Measurements from ENCODE around the gene CXCL12. TPM values are rescaled to one million over a fixed set of nuclear protein-coding genes. Genes with fewer than 3 reads are reported as not detected.

CXCL12 gene
- total RNA-seq, 1 donor from 2014 or later: 153 TPM

GRCh38 chr10:44363716-44364115 lies 21.2 kb downstream of the CXCL12 start:
- TF ChIP-seq, protein P1, sequence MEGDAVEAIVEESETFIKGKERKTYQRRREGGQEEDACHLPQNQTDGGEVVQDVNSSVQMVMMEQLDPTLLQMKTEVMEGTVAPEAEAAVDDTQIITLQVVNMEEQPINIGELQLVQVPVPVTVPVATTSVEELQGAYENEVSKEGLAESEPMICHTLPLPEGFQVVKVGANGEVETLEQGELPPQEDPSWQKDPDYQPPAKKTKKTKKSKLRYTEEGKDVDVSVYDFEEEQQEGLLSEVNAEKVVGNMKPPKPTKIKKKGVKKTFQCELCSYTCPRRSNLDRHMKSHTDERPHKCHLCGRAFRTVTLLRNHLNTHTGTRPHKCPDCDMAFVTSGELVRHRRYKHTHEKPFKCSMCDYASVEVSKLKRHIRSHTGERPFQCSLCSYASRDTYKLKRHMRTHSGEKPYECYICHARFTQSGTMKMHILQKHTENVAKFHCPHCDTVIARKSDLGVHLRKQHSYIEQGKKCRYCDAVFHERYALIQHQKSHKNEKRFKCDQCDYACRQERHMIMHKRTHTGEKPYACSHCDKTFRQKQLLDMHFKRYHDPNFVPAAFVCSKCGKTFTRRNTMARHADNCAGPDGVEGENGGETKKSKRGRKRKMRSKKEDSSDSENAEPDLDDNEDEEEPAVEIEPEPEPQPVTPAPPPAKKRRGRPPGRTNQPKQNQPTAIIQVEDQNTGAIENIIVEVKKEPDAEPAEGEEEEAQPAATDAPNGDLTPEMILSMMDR (IDR thresholded peaks at IDR 0.05): no peak
- peaks cover 31% of the 10 kb centered on the region for H3K27me3 Mint-ChIP-seq (ENCODE audit: unreplicated experiment)
- no peak overlapping the region for H3K27ac Mint-ChIP-seq (ENCODE audit: unreplicated experiment)
- no peaks in the 10 kb centered on the region for H3K4me1 Mint-ChIP-seq (ENCODE audit: unreplicated experiment)
- no peak overlapping the region for H3K4me3 Mint-ChIP-seq (ENCODE audit: unreplicated experiment)
- H3K9me3 Mint-ChIP-seq (ENCODE audit: unreplicated experiment): no peaks in the 10 kb centered on the region
- no peak for DNase-seq (ENCODE audit: extremely low spot score, unreplicated experiment)
- no peaks in the 10 kb centered on the region for H3K36me3 Mint-ChIP-seq (ENCODE audit: unreplicated experiment)

DNA sequence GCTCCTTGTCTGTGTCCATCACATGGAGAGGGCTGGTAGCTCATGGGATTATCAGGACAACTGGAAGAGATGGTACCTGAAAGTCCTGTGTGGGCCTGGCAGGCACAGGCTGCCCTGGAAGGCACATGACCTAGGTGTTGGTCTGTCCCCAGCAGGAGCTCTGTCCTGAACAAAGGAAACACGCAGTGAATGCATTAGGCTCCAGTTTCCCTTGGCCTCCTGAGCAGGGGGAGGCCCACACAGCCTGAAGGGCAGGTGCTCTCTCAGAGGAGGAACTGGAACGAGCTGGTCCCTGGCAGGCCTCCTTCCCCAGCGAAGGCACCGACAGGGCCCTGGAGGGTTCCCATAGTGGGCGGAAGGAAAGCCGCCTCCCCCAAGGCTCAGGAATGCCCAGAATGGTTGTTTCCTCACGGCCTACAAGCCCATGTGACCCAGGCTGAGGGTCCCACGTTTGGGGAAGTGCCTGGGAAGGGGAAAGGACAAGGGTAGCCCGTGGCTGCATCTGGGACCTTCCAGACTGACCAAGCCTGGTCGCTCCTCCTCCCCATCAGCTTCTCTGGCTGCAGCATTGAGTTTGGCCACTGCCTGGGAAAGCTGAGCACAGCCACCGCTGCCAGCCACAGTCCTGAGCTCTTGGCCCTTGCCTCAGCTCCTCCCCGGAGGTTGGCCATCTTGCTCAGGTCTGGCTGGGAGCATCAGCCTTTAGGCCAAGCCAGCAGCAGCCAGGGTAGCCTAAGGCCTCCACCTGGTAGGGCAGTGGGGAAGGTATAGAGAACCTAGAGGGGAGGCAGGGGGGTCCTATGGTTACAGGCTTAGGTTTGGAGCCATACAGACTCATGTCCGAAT lies 21.8 kb downstream of the CXCL12 start:
- TF ChIP-seq, protein P1 (IDR thresholded peaks at IDR 0.05): no peak
- Mint-ChIP-seq H3K27me3 (ENCODE audit: unreplicated experiment) (peaks cover 34% of the 10 kb centered on the region), H3K9me3 (ENCODE audit: unreplicated experiment) (no peaks in the 10 kb centered on the region), H3K4me3 (ENCODE audit: unreplicated experiment) (no peak overlapping the region), H3K27ac (ENCODE audit: unreplicated experiment) (no peak overlapping the region), H3K36me3 (ENCODE audit: unreplicated experiment) (no peaks in the 10 kb centered on the region), H3K4me1 (ENCODE audit: unreplicated experiment) (no peaks in the 10 kb centered on the region)
- DNase-seq (ENCODE audit: extremely low spot score, unreplicated experiment): no peak

DNA sequence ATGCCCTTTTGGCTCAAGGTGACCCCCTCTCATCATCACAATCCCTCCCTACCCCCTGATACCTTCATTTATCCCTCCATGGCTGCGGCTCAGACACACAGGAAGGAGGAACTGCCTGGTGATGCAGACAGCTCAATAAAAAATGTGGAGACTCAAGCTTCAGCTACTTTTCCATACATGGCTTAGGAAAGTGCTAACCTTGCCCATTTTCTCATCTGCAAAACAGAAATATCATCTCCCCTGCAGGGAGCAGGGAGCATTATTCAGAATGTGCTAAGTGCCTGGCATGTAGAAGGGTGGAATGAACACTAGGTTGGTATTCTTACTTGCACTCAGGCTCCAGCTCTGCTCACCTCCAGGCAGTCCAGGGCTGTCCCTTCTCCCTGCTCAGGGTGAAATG lies 23.8 kb downstream of the CXCL12 start:
- Mint-ChIP-seq H3K27ac (ENCODE audit: unreplicated experiment) (no peak overlapping the region), H3K36me3 (ENCODE audit: unreplicated experiment) (no peaks in the 10 kb centered on the region), H3K9me3 (ENCODE audit: unreplicated experiment) (no peaks in the 10 kb centered on the region), H3K27me3 (ENCODE audit: unreplicated experiment) (peaks cover 35% of the 10 kb centered on the region), H3K4me1 (ENCODE audit: unreplicated experiment) (no peaks in the 10 kb centered on the region), H3K4me3 (ENCODE audit: unreplicated experiment) (no peak overlapping the region)
- TF ChIP-seq, protein P1 (IDR thresholded peaks at IDR 0.05): no peak
- DNase-seq (ENCODE audit: extremely low spot score, unreplicated experiment): no peak

GRCh38 chr10:44358080-44358771 lies 26.7 kb downstream of the CXCL12 start:
- no peak overlapping the region for H3K27ac Mint-ChIP-seq (ENCODE audit: unreplicated experiment)
- H3K27me3 Mint-ChIP-seq (ENCODE audit: unreplicated experiment): peaks cover 34% of the 10 kb centered on the region
- no peak for DNase-seq (ENCODE audit: extremely low spot score, unreplicated experiment)
- no peak overlapping the region for H3K4me3 Mint-ChIP-seq (ENCODE audit: unreplicated experiment)
- no peaks in the 10 kb centered on the region for H3K36me3 Mint-ChIP-seq (ENCODE audit: unreplicated experiment)
- no peaks in the 10 kb centered on the region for H3K4me1 Mint-ChIP-seq (ENCODE audit: unreplicated experiment)
- no peaks in the 10 kb centered on the region for H3K9me3 Mint-ChIP-seq (ENCODE audit: unreplicated experiment)
- TF ChIP-seq, protein P1 (IDR thresholded peaks at IDR 0.05): no peak

- Mint-ChIP-seq H3K9me3 (ENCODE audit: unreplicated experiment) (no peaks in the 10 kb centered on the region), H3K4me3 (ENCODE audit: unreplicated experiment) (no peak overlapping the region), H3K27me3 (ENCODE audit: unreplicated experiment) (peaks cover 32% of the 10 kb centered on the region), H3K27ac (ENCODE audit: unreplicated experiment) (no peak overlapping the region), H3K36me3 (ENCODE audit: unreplicated experiment) (no peaks in the 10 kb centered on the region), H3K4me1 (ENCODE audit: unreplicated experiment) (peaks cover 4% of the 10 kb centered on the region)
- no peak for DNase-seq (ENCODE audit: extremely low spot score, unreplicated experiment)
- TF ChIP-seq, protein P1 (IDR thresholded peaks at IDR 0.05): no peak
Measured at GRCh38 chr10:44357023-44357540, 27.8 kb downstream of the CXCL12 start.
